GM13976 (cell line): ENCODE results near the gene UBXN4.
A peak's percentile ranks its signal among the peaks of the same experiment; 100 is the strongest.
"Not testable (repeated sequence)": the region's sequence is repeated elsewhere in the genome, so short reads cannot be mapped to it uniquely, and the experiment has no call there.

Experiments
- DNase-seq: peaks from one replicate; pipeline ENCODE4 v3.0.0; 2012; ENCODE audit warnings: low spot score
- CTCF ChIP-seq: IDR thresholded peaks from 2 replicates; pipeline ENCODE4 v1.5.1; 2012; ENCODE audit warnings: borderline replicate concordance, mild to moderate bottlenecking; ENCODE audit not compliant: insufficient read depth; ENCODE audit errors: extremely low read depth, missing control alignments, control extremely low read depth
- in situ Hi-C: fragments of 300-500 bp; cut with MboI; formaldehyde crosslinking; loops from one replicate; pipeline ENCODE4 v1.12.0; 2022; ENCODE audit warnings: low sequenced_read_pairs, mixed read lengths, inconsistent platforms; ENCODE audit not compliant: unreplicated experiment

UBXN4 gene

DNA sequence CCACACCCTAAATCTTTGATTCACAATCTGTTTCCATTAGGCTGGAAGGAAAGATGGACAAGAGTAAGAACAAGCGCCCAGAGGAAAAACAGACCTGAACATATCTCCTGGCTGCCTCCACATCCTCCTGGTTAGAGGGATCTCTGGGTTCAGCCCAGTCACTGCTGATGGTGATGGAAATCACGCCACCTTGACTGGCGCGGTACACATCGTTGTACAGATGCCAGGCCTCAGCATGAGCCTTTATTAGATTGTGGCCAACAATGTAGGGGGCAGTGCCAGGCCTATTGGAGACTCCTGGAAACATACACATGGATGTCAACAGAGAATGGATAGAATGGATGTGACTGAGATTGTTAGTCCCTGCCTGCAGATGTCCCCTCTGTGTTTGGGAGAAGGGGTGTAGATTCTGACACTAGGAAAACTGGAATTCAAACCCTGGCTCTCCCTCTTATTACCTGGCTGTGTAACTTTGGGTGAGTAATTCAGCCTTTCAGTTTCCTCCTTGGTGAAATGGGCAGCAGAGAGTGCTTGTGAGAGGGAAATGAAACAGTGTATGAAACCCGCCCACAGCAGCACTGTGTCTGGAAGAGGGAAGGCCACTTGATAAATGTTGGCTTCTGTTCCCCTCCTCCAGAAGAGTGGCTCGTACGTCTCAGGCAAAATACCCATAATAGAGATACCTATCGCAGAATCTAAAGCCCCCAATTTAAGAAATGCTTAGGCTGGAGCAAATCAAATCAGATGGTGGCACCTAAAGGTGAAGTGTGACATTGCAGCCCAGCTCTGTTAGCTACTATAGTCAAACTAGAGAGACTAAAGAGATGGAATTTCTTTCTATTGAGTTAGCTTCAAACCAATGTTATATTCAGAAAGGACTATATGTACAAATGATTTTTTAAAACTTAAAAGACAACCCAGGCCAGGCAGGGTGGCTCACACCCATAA, 59.1 kb downstream of the UBXN4 start:
- in situ Hi-C loops = no loop called here
- no peak for DNase-seq
- TF ChIP-seq CTCF = no peak

DNA sequence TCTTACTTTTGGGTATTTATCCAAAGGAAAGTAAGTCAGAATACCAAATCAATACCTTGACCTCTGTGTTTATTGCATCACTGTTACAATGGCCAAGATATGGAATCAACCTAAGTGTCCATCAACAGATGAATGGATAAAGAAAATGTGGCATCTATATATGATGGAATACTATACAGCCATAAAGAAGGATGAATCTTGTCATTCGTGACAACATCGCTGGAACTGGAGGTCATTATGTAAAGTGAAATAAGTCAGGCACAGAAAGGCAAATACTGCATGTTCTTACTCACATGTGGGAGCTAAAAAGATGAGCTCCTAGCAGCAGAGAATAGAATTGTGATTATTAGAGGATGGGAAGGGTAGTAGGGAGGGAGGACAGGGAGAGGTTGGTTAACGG, 60.7 kb downstream of the UBXN4 start:
- in situ Hi-C loops = no loop called here
- no peak for TF ChIP-seq CTCF

DNA sequence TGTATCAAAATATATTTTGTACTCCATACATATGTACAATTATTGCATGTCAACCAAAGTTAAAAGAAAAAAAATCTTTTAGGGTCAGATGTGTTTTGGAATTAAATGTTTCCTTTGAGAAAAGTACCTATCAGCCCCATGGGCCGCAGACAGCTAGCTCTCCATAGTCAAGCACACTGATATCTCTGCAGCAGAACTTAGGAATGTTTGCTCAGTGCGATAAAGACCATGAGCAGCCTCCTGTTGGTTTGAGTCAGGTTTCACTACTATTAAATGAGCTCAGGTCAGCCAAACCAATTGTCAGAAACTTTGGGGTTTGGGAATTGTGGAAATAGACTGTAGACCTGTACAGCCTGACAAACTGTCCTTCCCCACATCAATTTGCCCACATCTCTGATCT, 61.6 kb downstream of the UBXN4 start:
- no peak for TF ChIP-seq CTCF
- no peak for DNase-seq
- in situ Hi-C loops = no loop called here

More for the DNA sequence above, 60.7 kb downstream of the UBXN4 start:
- no peak for DNase-seq

DNA sequence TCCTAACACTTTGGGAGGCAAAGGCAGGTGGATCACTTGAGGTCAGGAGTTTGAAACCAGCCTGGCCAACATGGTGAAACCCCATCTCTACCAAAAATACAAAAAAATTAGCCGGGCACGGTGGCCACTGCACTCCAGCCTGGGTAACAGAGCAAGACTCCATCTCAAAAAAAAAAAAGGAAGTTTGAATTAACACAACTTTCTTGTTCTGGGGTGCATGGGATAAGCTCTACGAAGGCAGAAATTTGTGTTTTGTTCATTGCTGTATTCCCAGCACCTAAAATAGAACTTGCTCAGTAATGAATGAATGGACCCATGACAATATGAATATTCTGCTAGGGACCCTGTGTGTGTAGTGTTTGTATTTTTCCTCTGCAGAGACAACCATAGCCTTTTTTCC, 66.2 kb downstream of the UBXN4 start:
- in situ Hi-C loops, DNase-seq: not testable (repeated sequence)

DNA sequence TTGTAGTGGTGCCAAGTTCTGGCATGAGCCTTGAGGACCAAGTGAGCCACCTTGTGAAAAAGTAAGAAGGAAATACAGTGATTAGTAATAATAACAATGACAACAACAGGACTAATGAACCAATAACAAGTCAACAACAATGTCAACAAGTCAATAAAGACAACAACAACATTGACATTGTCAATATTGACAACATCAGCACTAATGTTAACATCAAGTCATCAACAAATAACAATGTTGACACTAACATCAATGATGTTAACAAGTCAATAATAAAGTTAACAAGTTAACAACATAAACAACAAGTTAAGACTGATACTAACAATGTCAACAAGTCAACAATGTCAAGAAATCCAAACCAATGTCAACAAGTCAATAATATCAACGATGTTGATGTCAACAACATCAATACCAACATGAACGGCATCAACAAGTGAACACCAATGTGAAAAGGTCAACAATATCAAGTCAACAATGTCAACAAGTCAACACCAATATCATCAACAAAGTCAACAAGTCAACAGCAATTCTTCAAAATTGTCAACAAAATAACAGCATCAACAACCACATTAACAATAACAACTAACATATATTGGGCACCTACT, 71.4 kb downstream of the UBXN4 start:
- in situ Hi-C loops = no loop called here
- no peak for TF ChIP-seq CTCF
- DNase-seq = no peak

GRCh38 chr2:135815269-135815668, 73.6 kb downstream of the UBXN4 start:
- in situ Hi-C loops = no loop called here
- DNase-seq = peak; percentile 51
- TF ChIP-seq CTCF = no peak

GRCh38 chr2:135817466-135817865, 75.8 kb downstream of the UBXN4 start:
- in situ Hi-C loops = no loop called here
- TF ChIP-seq CTCF = no peak
- DNase-seq = no peak
